ENCODE data around the gene ACTC1.

Gene ACTC1

DNA sequence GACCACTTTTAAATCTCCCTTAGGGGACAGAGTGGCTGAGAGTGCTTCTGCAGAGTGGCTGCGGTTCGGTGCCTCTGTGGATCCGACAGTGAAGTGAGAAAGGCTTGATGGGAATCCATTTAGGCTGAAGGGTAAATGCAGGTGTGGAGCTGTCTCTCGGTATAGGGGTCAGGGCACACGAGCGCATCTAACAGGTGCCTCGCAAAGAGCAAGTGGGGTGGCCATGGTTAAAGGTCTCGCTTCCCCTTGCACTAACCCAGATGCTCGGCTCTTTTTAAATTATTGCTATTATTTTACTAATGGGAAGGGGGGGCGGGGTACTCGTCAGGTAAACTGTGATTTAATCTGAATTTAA is 40.0 kb downstream of the ACTC1 start:
- DNase-seq: no peak

DNA sequence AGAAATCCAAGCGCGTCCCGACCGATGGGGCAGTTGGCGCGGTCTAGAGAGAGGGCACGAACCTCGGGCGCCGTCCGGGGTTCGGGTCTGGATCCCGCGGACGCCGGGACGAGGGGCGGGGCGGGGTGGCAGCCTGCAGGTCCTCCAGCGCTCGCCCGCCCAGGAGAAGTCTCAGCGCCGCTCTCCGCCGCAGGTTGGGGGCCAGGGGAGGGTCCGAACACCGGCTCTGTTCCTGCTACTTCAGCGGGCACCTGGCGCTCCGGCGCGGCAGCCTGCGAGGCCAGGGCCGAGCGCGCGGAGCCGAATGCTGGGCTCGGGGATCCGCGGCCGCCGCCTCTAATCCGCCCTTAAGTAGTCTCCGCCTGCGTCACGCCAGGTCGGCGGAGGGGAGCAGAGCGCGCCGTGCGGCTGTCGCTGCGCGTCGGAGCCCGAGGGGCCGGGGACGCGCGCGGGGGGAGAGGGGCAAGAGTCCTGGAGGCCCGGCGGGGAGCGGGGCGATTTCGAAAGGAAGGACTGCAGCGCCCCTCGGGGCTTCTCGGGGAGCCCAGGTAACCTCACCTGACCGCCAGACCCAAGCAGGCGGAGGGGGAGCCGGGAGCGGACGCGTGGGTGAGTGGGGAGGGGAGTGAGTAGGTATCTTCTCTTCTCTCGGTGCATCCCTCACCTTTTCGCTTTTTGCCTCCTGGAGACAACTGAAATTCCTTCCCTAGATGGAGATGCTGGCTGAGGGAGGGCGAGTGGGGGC is 40.5 kb downstream of the ACTC1 start, which contains the start of gene GJD2:
TSS of gene GJD2 (minus strand) at position 325 of the 745 bp plus-strand sequence. CDS start 510 bp downstream, outside the sequence.
- DNase-seq: no peak

DNA sequence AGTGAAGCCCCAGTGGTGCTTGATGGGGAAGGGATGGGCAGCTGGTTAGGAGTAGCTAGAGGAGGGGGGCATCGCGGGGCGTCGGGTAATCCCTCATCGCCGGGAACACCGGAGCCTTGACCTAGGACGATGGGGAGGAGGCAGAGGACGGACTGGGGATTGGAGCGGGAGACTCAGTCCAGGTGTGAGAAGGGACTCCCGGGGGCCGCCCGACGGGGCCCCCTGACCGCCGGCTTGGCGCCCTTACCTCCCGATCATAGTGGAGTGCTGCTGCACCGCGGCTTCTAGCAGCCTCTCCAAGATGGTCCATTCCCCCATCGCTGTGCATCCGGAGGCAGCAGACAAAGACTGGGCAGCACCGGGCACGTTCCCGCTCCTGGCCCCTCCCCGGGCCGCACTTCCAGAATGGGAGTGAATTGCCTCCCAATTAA is 41.2 kb downstream of the ACTC1 start:
- DNase-seq: no peak

DNA sequence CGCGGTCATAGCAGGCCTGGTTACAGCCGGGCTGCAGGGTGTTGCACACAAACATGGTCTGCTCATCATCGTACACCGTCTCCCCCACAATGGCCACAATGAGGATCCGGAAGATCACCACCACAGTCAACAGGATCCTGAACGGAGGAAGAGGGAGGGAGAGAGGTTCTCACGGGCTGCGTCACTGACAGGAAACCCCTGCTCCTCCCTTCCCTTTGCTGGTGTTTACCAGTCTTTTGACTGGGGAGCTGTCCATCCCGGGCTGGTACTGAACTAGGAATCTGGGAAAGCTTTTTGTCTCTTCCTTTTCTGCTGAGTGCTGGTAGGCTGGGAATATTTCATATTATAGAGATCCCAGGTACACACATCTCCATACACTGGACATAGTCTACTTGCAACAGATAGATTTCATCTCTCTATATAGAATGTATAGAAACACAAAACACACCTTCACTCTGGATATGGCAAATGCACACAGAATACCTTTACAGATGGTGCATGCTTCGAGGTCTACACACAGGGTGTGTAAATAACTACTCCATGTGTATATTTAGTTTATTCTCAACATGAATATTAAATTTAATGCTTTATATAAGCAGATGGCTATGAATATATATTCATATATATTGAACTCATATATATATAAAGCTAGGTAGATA is 42.0 kb downstream of the ACTC1 start:
- no peak for DNase-seq

DNA sequence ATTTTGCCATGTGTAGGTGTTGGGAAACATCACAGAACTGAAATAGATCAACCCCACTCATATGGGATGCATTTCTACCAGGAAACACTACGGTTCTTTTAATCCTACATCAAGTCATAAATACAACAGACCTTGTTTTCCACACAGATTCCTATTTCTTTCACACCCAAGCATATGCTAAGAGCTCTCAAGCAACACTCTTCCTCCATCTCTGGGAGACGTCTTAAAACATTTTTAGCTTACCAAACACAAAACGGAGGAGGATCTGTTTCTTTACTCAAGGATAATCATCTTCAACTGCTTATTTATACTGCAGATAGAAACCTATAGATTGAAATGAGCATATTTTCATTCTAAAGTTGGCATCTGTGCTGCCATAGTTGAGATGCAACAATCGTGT is 45.7 kb downstream of the ACTC1 start:
- no peak for DNase-seq
